Mesendoderm (in vitro differentiated cells): ENCODE measurements around the gene ABCB8.
A peak's percentile ranks its signal among the peaks of the same experiment; 100 is the strongest.

Source experiments
- DNase-seq: peaks from one replicate; pipeline ENCODE4 v3.0.0; 2013
- H2AK5ac ChIP-seq: 2 replicates; pipeline ENCODE4 v1.6.1; 2013; ENCODE audit warnings: low read length, inconsistent platforms
- H2BK120ac ChIP-seq: 2 replicates; pipeline ENCODE4 v1.6.1; 2013; ENCODE audit warnings: low read depth, mild to moderate bottlenecking, low read length, moderate library complexity, mixed read lengths
- H2BK15ac ChIP-seq: replicated peaks from 2 replicates; pipeline ENCODE4 v1.6.1; 2013; ENCODE audit warnings: low read depth, mild to moderate bottlenecking, moderate library complexity
- H2BK5ac ChIP-seq: 2 replicates; pipeline ENCODE4 v1.6.1; 2013; ENCODE audit warnings: low read length, inconsistent platforms
- H3K18ac ChIP-seq: 2 replicates; pipeline ENCODE4 v1.6.1; 2013; ENCODE audit warnings: mild to moderate bottlenecking, low read length, mixed read lengths
- H3K23ac ChIP-seq: one replicate; pipeline ENCODE4 v1.6.1; 2013; ENCODE audit warnings: low read length
- H3K27ac ChIP-seq: 2 replicates; pipeline ENCODE4 v1.5.1; 2013; ENCODE audit warnings: low read depth, mild to moderate bottlenecking, inconsistent platforms, low read length, moderate library complexity
- H3K27me3 ChIP-seq: 2 replicates; pipeline ENCODE4 v1.6.1; 2013; ENCODE audit warnings: low read length, control low read depth, mild to moderate bottlenecking, inconsistent platforms; ENCODE audit not compliant: insufficient read depth, poor library complexity
- H3K36me3 ChIP-seq: 2 replicates; pipeline ENCODE4 v1.6.1; 2013; ENCODE audit warnings: low read length, inconsistent platforms; ENCODE audit not compliant: control insufficient read depth, insufficient read depth
- H3K4ac ChIP-seq: one replicate; pipeline ENCODE4 v1.6.1; 2013; ENCODE audit warnings: low read depth, mild to moderate bottlenecking, low read length, moderate library complexity
- H3K4me1 ChIP-seq: 2 replicates; pipeline ENCODE4 v1.6.1; 2013; ENCODE audit warnings: low read depth, low read length, inconsistent platforms; ENCODE audit not compliant: control insufficient read depth
- H3K4me2 ChIP-seq: 2 replicates; pipeline ENCODE4 v1.6.1; 2013; ENCODE audit warnings: low read length
- H3K4me3 ChIP-seq: 2 replicates; pipeline ENCODE4 v1.5.1; 2013; ENCODE audit warnings: mild to moderate bottlenecking, low read length
- H3K56ac ChIP-seq: one replicate; pipeline ENCODE4 v1.6.1; 2013; ENCODE audit warnings: low read length
- H3K79me1 ChIP-seq: 2 replicates; pipeline ENCODE4 v1.6.1; 2013; ENCODE audit warnings: low read length, inconsistent platforms
- H3K79me2 ChIP-seq: 2 replicates; pipeline ENCODE4 v1.6.1; 2013; ENCODE audit warnings: mild to moderate bottlenecking, low read length; ENCODE audit not compliant: control insufficient read depth, insufficient read depth
- H3K9ac ChIP-seq: 2 replicates; pipeline ENCODE4 v1.6.1; 2013; ENCODE audit warnings: low read length, inconsistent platforms
- H4K5ac ChIP-seq: one replicate; pipeline ENCODE4 v1.6.1; 2013; ENCODE audit warnings: low read length
- H4K8ac ChIP-seq: one replicate; pipeline ENCODE4 v1.6.1; 2013; ENCODE audit warnings: low read depth, mild to moderate bottlenecking, control low read depth, low read length, moderate library complexity
- WGBS: extraction: QIAGEN DNeasy Blood & Tissue Kit; methylation state at CpG from one replicate; pipeline ENCODE4 v1.1.7; 2013; ENCODE audit warnings: low lambda C conversion rate, missing lambda C conversion rate; ENCODE audit not compliant: insufficient coverage; ENCODE audit errors: extremely low coverage; 5-methylcytosine and 5-hydroxymethylcytosine counted together

The ABCB8 gene

GRCh38 chr7:151066273-151066974, 38.2 kb downstream of the ABCB8 start:
- H3K27me3 ChIP-seq = no peaks in the 10 kb centered on the region
- no CpG with 5 or more reads among the region's 39 CpGs for WGBS
- no peak overlapping the region for H3K18ac ChIP-seq
- no peak overlapping the region for H4K5ac ChIP-seq
- no peaks in the 10 kb centered on the region for H3K79me2 ChIP-seq
- no peak overlapping the region for H3K27ac ChIP-seq
- no peak overlapping the region for H2BK120ac ChIP-seq
- no peak overlapping the region for H3K23ac ChIP-seq
- H2BK5ac ChIP-seq = no peak overlapping the region
- no peak overlapping the region for H4K8ac ChIP-seq
- no peaks in the 10 kb centered on the region for H3K79me1 ChIP-seq
- DNase-seq = no peak
- peaks cover 5% of the 10 kb centered on the region for H3K36me3 ChIP-seq
- no peak overlapping the region for H2AK5ac ChIP-seq
- H3K4me3 ChIP-seq = no peak overlapping the region
- H2BK15ac ChIP-seq = no peak overlapping the region
- no peak overlapping the region for H3K4me2 ChIP-seq
- H3K4me1 ChIP-seq = peaks cover 6% of the 10 kb centered on the region
- H3K9ac ChIP-seq = no peak overlapping the region
- no peak overlapping the region for H3K4ac ChIP-seq
- H3K56ac ChIP-seq = no peak overlapping the region

- Histone ChIP-seq H4K8ac (no peak overlapping the region), H3K79me1 (no peaks in the 10 kb centered on the region), H3K4me2 (no peak overlapping the region), H3K27ac (peak overlapping the region; percentile 56), H3K27me3 (no peaks in the 10 kb centered on the region), H3K79me2 (no peaks in the 10 kb centered on the region), H2BK5ac (no peak overlapping the region), H3K18ac (no peak overlapping the region), H2BK15ac (no peak overlapping the region), H3K56ac (no peak overlapping the region), H3K23ac (no peak overlapping the region), H2BK120ac (no peak overlapping the region), H2AK5ac (no peak overlapping the region), H3K36me3 (peaks cover 5% of the 10 kb centered on the region), H4K5ac (no peak overlapping the region), H3K9ac (no peak overlapping the region), H3K4me1 (peaks cover 2% of the 10 kb centered on the region), H3K4me3 (no peak overlapping the region), H3K4ac (no peak overlapping the region)
- WGBS = no CpG with 5 or more reads among the region's 12 CpGs
- peak; percentile 92 for DNase-seq
These were observed 40.0 kb downstream of the ABCB8 start for GRCh38 chr7:151068069-151068773.

- Histone ChIP-seq H3K4ac (no peak overlapping the region), H3K27me3 (no peaks in the 10 kb centered on the region), H3K18ac (no peak overlapping the region), H3K4me1 (no peaks in the 10 kb centered on the region), H3K56ac (no peak overlapping the region), H3K27ac (no peak overlapping the region), H3K9ac (no peak overlapping the region), H3K23ac (no peak overlapping the region), H3K4me2 (no peak overlapping the region), H4K5ac (no peak overlapping the region), H2BK120ac (no peak overlapping the region), H3K79me2 (no peaks in the 10 kb centered on the region), H2AK5ac (no peak overlapping the region), H3K4me3 (no peak overlapping the region), H4K8ac (no peak overlapping the region), H3K79me1 (no peaks in the 10 kb centered on the region), H3K36me3 (peaks cover 4% of the 10 kb centered on the region), H2BK15ac (no peak overlapping the region), H2BK5ac (no peak overlapping the region)
- WGBS = no CpG with 5 or more reads among the region's 17 CpGs
- DNase-seq = no peak
These were observed 41.8 kb downstream of the ABCB8 start for GRCh38 chr7:151069841-151070573.

GRCh38 chr7:151070574-151070960, 42.3 kb downstream of the ABCB8 start:
- no peak overlapping the region for H3K56ac ChIP-seq
- no peak for DNase-seq
- H3K79me1 ChIP-seq = no peaks in the 10 kb centered on the region
- H2BK15ac ChIP-seq = no peak overlapping the region
- H3K9ac ChIP-seq = no peak overlapping the region
- H4K8ac ChIP-seq = no peak overlapping the region
- no peak overlapping the region for H3K4ac ChIP-seq
- no peak overlapping the region for H4K5ac ChIP-seq
- H3K79me2 ChIP-seq = no peaks in the 10 kb centered on the region
- H2BK120ac ChIP-seq = no peak overlapping the region
- H3K23ac ChIP-seq = no peak overlapping the region
- H3K27me3 ChIP-seq = no peaks in the 10 kb centered on the region
- H3K4me1 ChIP-seq = no peaks in the 10 kb centered on the region
- H3K27ac ChIP-seq = no peak overlapping the region
- H3K36me3 ChIP-seq = peaks cover 4% of the 10 kb centered on the region
- no peak overlapping the region for H3K4me3 ChIP-seq
- H3K18ac ChIP-seq = no peak overlapping the region
- no peak overlapping the region for H3K4me2 ChIP-seq
- H2BK5ac ChIP-seq = no peak overlapping the region
- no peak overlapping the region for H2AK5ac ChIP-seq
- no CpG with 5 or more reads among the region's 15 CpGs for WGBS

GRCh38 chr7:151071032-151071866, 43.0 kb downstream of the ABCB8 start:
- Histone ChIP-seq H3K27ac (no peak overlapping the region), H3K79me2 (no peaks in the 10 kb centered on the region), H3K9ac (no peak overlapping the region), H3K36me3 (peaks cover 4% of the 10 kb centered on the region), H4K5ac (no peak overlapping the region), H3K56ac (no peak overlapping the region), H2AK5ac (no peak overlapping the region), H2BK120ac (no peak overlapping the region), H3K18ac (no peak overlapping the region), H3K4me2 (no peak overlapping the region), H2BK15ac (no peak overlapping the region), H3K27me3 (no peaks in the 10 kb centered on the region), H3K23ac (no peak overlapping the region), H3K4me3 (no peak overlapping the region), H3K79me1 (no peaks in the 10 kb centered on the region), H3K4me1 (no peaks in the 10 kb centered on the region), H4K8ac (no peak overlapping the region), H2BK5ac (no peak overlapping the region), H3K4ac (no peak overlapping the region)
- DNase-seq = no peak
- WGBS = no CpG with 5 or more reads among the region's 39 CpGs
